HEK293 (cell line): Measurements from ENCODE around the gene CRIP2.

Experiments used
- CTCF ChIA-PET: fragments of 350-600 bp; formaldehyde crosslinking; extraction: SDS; loops from one replicate; lab custom pipeline; 2021; ENCODE audit warnings: antibody characterized with exemption; lab: Yijun Ruan, JAX
- POLR2A ChIA-PET: fragments of 300-600 bp; formaldehyde crosslinking; extraction: SDS; loops from one replicate; lab custom pipeline; 2020; ENCODE audit warnings: antibody characterized with exemption, inconsistent platforms; lab: Yijun Ruan, JAX
- H3K27ac ChIP-seq: fragments of 200-500 bp; sonication (Bioruptor generic); 2 replicates; pipeline ENCODE4 v1.5.1; 2014; ENCODE audit warnings: low read depth, low read length, control low read depth, inconsistent platforms; ENCODE audit errors: extremely low read depth
- H3K36me3 ChIP-seq, 2 experiments: fragments of 200-500 bp in 1 of 2; sonication (Bioruptor generic) in 1 of 2; 1 replicate in 1 of 2; 2 replicates in 1 of 2; pipeline ENCODE4 v1.5.1; 2014 to 2017; ENCODE audit warnings: inconsistent platforms in 2 of 2, low read length in 2 of 2; ENCODE audit not compliant: control insufficient read depth in 2 of 2, insufficient read depth in 1 of 2
- H3K4me1 ChIP-seq: fragments of 200-500 bp; sonication (Bioruptor generic); 2 replicates; pipeline ENCODE4 v1.5.1; 2014; ENCODE audit warnings: mild to moderate bottlenecking, low read length, inconsistent platforms; ENCODE audit not compliant: control insufficient read depth, insufficient read depth
- H3K4me3 ChIP-seq: 2 replicates; pipeline ENCODE4 v1.5.1; 2011; ENCODE audit warnings: low read depth, mild to moderate bottlenecking, control low read depth, low read length, moderate library complexity
- H3K9me3 ChIP-seq: fragments of 200-500 bp; sonication (Bioruptor generic); 2 replicates; pipeline ENCODE4 v1.5.1; 2014; ENCODE audit warnings: low read depth, low read length, inconsistent platforms; ENCODE audit not compliant: control insufficient read depth, insufficient read depth
- EGR2 ChIP-seq: fragments of 450-650 bp; formaldehyde crosslinking; IDR thresholded peaks from 2 replicates; pipeline ENCODE4 v1.5.1; 2016; ENCODE audit warnings: low read depth, missing biosample characterization, missing genetic modification characterization
- GFI1B ChIP-seq: fragments of 450-650 bp; formaldehyde crosslinking; IDR thresholded peaks from 2 replicates; pipeline ENCODE4 v1.5.1; 2016; ENCODE audit warnings: missing biosample characterization, missing genetic modification characterization
- MZF1 ChIP-seq: fragments of 450-650 bp; formaldehyde crosslinking; IDR thresholded peaks from 2 replicates; pipeline ENCODE4 v1.5.1; 2017; ENCODE audit warnings: missing biosample characterization, missing genetic modification characterization, borderline replicate concordance
- REPIN1 ChIP-seq: fragments of 450-650 bp; formaldehyde crosslinking; IDR thresholded peaks from 2 replicates; pipeline ENCODE4 v1.5.1; 2017; ENCODE audit warnings: missing biosample characterization, missing genetic modification characterization, low read depth
- TCF7L2 ChIP-seq: IDR thresholded peaks from 2 replicates; pipeline ENCODE4 v1.6.1; 2011; ENCODE audit warnings: low read depth, mild to moderate bottlenecking, inconsistent platforms, low read length, moderate library complexity, borderline replicate concordance
- YY2 ChIP-seq: fragments of 450-650 bp; formaldehyde crosslinking; IDR thresholded peaks from 2 replicates; pipeline ENCODE4 v1.5.1; 2016; ENCODE audit warnings: missing biosample characterization, missing genetic modification characterization
- ZBTB11 ChIP-seq: fragments of 450-650 bp; formaldehyde crosslinking; conservative IDR thresholded peaks from 2 replicates; pipeline ENCODE4 v1.5.1; 2016; ENCODE audit warnings: low read depth, missing biosample characterization, missing genetic modification characterization
- ZBTB8A ChIP-seq: fragments of 450-650 bp; formaldehyde crosslinking; IDR thresholded peaks from 2 replicates; pipeline ENCODE4 v1.5.1; 2016; ENCODE audit warnings: missing biosample characterization, missing genetic modification characterization
- ZNF157 ChIP-seq: fragments of 450-650 bp; formaldehyde crosslinking; IDR thresholded peaks from 2 replicates; pipeline ENCODE4 v1.5.1; 2016; ENCODE audit warnings: missing biosample characterization, missing genetic modification characterization
- ZNF18 ChIP-seq: fragments of 450-650 bp; formaldehyde crosslinking; IDR thresholded peaks from 2 replicates; pipeline ENCODE4 v1.5.1; 2016; ENCODE audit warnings: missing biosample characterization, missing genetic modification characterization
- ZNF223 ChIP-seq: fragments of 450-650 bp; formaldehyde crosslinking; IDR thresholded peaks from 2 replicates; pipeline ENCODE4 v1.5.1; 2016; ENCODE audit warnings: missing biosample characterization, missing genetic modification characterization
- ZNF302 ChIP-seq: fragments of 450-650 bp; formaldehyde crosslinking; IDR thresholded peaks from 2 replicates; pipeline ENCODE4 v1.5.1; 2016; ENCODE audit warnings: missing biosample characterization, missing genetic modification characterization, low read depth
- ZNF311 ChIP-seq: fragments of 450-650 bp; formaldehyde crosslinking; IDR thresholded peaks from 2 replicates; pipeline ENCODE4 v1.5.1; 2017; ENCODE audit warnings: missing biosample characterization, missing genetic modification characterization, borderline replicate concordance
- ZNF37A ChIP-seq: fragments of 450-650 bp; IDR thresholded peaks from 2 replicates; pipeline ENCODE4 v1.5.1; 2018; ENCODE audit warnings: missing biosample characterization, missing genetic modification characterization
- ZNF521 ChIP-seq: fragments of 450-650 bp; formaldehyde crosslinking; IDR thresholded peaks from 2 replicates; pipeline ENCODE4 v1.5.1; 2017; ENCODE audit warnings: missing biosample characterization, mild to moderate bottlenecking, missing genetic modification characterization
- ZNF529 ChIP-seq: fragments of 450-650 bp; formaldehyde crosslinking; IDR thresholded peaks from 2 replicates; pipeline ENCODE4 v1.5.1; 2017; ENCODE audit warnings: missing genetic modification characterization, missing biosample characterization; ENCODE audit not compliant: insufficient replicate concordance
- ZNF558 ChIP-seq: fragments of 450-650 bp; formaldehyde crosslinking; IDR thresholded peaks from 2 replicates; pipeline ENCODE4 v1.5.1; 2016; ENCODE audit warnings: missing biosample characterization, missing genetic modification characterization
- ZNF571 ChIP-seq: fragments of 450-650 bp; formaldehyde crosslinking; IDR thresholded peaks from 2 replicates; pipeline ENCODE4 v1.5.0; 2017; ENCODE audit warnings: missing biosample characterization, missing genetic modification characterization
- ZNF580 ChIP-seq: fragments of 450-650 bp; formaldehyde crosslinking; IDR thresholded peaks from 2 replicates; pipeline ENCODE4 v1.5.1; 2016; ENCODE audit warnings: missing biosample characterization, missing genetic modification characterization
- ZNF701 ChIP-seq: fragments of 450-650 bp; formaldehyde crosslinking; IDR thresholded peaks from 2 replicates; pipeline ENCODE4 v1.5.1; 2016; ENCODE audit warnings: missing biosample characterization, missing genetic modification characterization
- ZNF768 ChIP-seq: fragments of 450-650 bp; formaldehyde crosslinking; IDR thresholded peaks from 2 replicates; pipeline ENCODE4 v1.5.1; 2018; ENCODE audit warnings: missing biosample characterization, mild to moderate bottlenecking, missing genetic modification characterization
- ZNF776 ChIP-seq: fragments of 450-650 bp; formaldehyde crosslinking; IDR thresholded peaks from 2 replicates; pipeline ENCODE4 v1.5.0; 2017; ENCODE audit warnings: missing biosample characterization, missing genetic modification characterization, borderline replicate concordance
- ZNF792 ChIP-seq: fragments of 450-650 bp; formaldehyde crosslinking; IDR thresholded peaks from 2 replicates; pipeline ENCODE4 v1.5.1; 2016; ENCODE audit warnings: missing biosample characterization, missing genetic modification characterization
- ZNF830 ChIP-seq: fragments of 450-650 bp; IDR thresholded peaks from 2 replicates; pipeline ENCODE4 v1.5.0; 2018; ENCODE audit warnings: missing biosample characterization, missing genetic modification characterization, low read depth, mild to moderate bottlenecking, moderate library complexity
- TF ChIP-seq, protein P1 (sequence below): fragments of 450-650 bp; formaldehyde crosslinking; IDR thresholded peaks from 2 replicates; pipeline ENCODE4 v1.5.1; 2016; ENCODE audit warnings: missing biosample characterization, missing genetic modification characterization
- TF ChIP-seq, protein P2 (sequence below): fragments of 450-650 bp; IDR thresholded peaks from 2 replicates; pipeline ENCODE4 v1.5.1; 2018; ENCODE audit warnings: missing biosample characterization, missing genetic modification characterization

Gene CRIP2

DNA sequence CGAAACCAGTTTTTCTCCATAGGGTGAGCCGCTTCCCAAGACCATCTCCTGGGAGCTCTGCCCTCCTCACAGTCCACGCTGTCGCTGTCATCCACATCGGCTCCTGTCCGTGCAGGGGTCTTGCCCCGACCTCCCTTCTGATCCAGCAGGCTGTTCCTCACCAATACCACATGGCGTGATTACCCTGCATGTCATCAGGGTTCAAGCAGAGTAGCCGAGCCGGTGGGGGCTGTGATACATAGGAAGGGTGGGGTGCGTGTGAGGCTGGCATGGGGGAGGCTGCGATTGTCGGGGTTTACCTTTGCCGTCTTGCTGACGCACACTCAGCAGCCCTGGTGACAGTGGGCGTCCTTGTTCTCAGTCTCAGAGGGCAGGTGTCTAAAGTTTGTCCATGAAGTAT is 33.4 kb downstream of the CRIP2 start:
- POLR2A ChIA-PET, result no interaction called here
- Histone ChIP-seq H3K4me3 (no peak overlapping the region), H3K9me3 (no peaks in the 10 kb centered on the region), H3K36me3 (no peaks in the 10 kb centered on the region), H3K4me1 (peaks cover 2% of the 10 kb centered on the region; the same call in 1 of the 2 replicates), H3K27ac (no peak overlapping the region)
- CTCF ChIA-PET, result interaction anchor here (0.6 kb wide), 1 partner anchor 962 kb away, joined by 3 read pairs; no protein-coding TSS in a partner anchor
- TF ChIP-seq EGR2 (tag by site-specific recombination), result no peak
- TF ChIP-seq YY2 (tag by site-specific recombination), result no peak
- TF ChIP-seq REPIN1 (tag by site-specific recombination), result no peak
- no peak for TF ChIP-seq ZNF223 (tag by site-specific recombination)
- TF ChIP-seq ZNF580 (tag by site-specific recombination), result no peak
- TF ChIP-seq ZBTB11 (tag by site-specific recombination), result no peak
- no peak for TF ChIP-seq GFI1B
- no peak for TF ChIP-seq MZF1 (tag by site-specific recombination)
- no peak for TF ChIP-seq ZNF768 (tag by site-specific recombination)
- no peak for TF ChIP-seq ZNF571 (tag by site-specific recombination)
- no peak for TF ChIP-seq ZNF701 (tag by site-specific recombination)
- no peak for TF ChIP-seq ZBTB8A (tag by site-specific recombination)
- TF ChIP-seq ZNF830, result no peak
- no peak for TF ChIP-seq TCF7L2
- no peak for TF ChIP-seq ZNF792
- TF ChIP-seq ZNF558 (tag by site-specific recombination), result no peak

DNA sequence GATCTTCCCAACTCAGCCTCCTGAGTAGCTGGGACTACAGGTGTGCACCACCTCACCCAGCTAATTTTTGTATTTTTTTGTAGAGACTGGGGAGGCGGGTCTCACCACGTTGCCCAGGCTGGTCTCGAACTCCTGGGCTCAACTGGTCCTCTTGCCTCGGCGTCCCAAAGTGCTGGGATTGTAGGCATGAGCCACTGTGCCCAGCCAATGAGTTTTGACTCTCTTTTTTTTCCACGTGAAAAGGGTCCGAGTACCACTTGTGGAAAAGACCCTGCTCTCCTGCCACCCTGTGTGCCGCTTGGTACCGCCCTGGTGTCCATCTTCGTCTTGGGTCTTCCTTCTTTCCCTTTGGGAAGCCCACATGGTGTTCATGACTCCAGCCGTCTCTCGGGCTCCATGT is 34.0 kb downstream of the CRIP2 start:
- H3K27ac ChIP-seq, result no peak overlapping the region
- no peaks in the 10 kb centered on the region for H3K9me3 ChIP-seq
- POLR2A ChIA-PET, result no interaction called here
- CTCF ChIA-PET, result no interaction called here
- H3K4me3 ChIP-seq, result no peak overlapping the region
- no peaks in the 10 kb centered on the region for H3K36me3 ChIP-seq
- TF ChIP-seq, protein P1, sequence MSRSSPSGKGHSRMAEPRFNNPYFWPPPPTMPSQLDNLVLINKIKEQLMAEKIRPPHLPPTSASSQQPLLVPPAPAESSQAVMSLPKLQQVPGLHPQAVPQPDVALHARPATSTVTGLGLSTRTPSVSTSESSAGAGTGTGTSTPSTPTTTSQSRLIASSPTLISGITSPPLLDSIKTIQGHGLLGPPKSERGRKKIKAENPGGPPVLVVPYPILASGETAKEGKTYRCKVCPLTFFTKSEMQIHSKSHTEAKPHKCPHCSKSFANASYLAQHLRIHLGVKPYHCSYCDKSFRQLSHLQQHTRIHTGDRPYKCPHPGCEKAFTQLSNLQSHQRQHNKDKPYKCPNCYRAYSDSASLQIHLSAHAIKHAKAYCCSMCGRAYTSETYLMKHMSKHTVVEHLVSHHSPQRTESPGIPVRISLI (tag by site-specific recombination), result no peak
- TF ChIP-seq, all 188 proteins: peak for 0
- H3K4me1 ChIP-seq, result peaks cover 2% of the 10 kb centered on the region; the same call in 1 of the 2 replicates

DNA sequence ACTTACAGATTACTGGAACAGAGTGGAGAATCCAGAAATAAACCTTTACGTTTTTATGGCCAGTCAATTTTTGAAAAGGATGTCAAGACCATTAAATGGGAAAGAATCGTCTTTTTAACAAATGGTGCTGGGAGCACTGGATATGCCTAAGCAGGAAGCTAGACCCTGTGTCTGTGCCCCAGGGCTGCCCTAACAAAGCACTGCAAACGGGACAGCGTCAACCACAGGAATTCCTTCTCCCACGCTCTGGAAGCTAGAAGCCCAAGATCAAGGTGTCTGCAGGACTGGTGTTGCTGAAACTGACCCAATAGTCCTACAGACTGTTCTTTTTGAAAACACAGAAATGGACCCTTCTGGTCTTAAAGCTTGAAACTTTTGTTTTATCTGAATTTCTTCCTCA is 42.5 kb downstream of the CRIP2 start:
- no peaks in the 10 kb centered on the region for H3K36me3 ChIP-seq
- H3K4me3 ChIP-seq, result no peak overlapping the region
- H3K27ac ChIP-seq, result no peak overlapping the region
- H3K9me3 ChIP-seq, result no peaks in the 10 kb centered on the region
- POLR2A ChIA-PET, result no interaction called here
- CTCF ChIA-PET, result interaction anchor here (0.6 to 2.2 kb wide), 3 partner anchors 9 to 146 kb away, joined by 4 to 6 read pairs (median 5); no protein-coding TSS in a partner anchor
- H3K4me1 ChIP-seq, result no peaks in the 10 kb centered on the region
- TF ChIP-seq ZNF529 (tag by site-specific recombination) (no peak), ZNF18 (no peak), ZNF302 (no peak), ZNF37A (no peak), EGR2 (tag by site-specific recombination) (no peak), ZNF311 (tag by site-specific recombination) (no peak), ZNF776 (tag by site-specific recombination) (no peak), ZNF521 (tag by site-specific recombination) (no peak), ZNF157 (tag by site-specific recombination) (no peak)
- TF ChIP-seq, protein P2, sequence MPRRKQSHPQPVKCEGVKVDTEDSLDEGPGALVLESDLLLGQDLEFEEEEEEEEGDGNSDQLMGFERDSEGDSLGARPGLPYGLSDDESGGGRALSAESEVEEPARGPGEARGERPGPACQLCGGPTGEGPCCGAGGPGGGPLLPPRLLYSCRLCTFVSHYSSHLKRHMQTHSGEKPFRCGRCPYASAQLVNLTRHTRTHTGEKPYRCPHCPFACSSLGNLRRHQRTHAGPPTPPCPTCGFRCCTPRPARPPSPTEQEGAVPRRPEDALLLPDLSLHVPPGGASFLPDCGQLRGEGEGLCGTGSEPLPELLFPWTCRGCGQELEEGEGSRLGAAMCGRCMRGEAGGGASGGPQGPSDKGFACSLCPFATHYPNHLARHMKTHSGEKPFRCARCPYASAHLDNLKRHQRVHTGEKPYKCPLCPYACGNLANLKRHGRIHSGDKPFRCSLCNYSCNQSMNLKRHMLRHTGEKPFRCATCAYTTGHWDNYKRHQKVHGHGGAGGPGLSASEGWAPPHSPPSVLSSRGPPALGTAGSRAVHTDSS (tag by site-specific recombination), result no peak
